ENCODE results near the gene PGR.

DNA sequence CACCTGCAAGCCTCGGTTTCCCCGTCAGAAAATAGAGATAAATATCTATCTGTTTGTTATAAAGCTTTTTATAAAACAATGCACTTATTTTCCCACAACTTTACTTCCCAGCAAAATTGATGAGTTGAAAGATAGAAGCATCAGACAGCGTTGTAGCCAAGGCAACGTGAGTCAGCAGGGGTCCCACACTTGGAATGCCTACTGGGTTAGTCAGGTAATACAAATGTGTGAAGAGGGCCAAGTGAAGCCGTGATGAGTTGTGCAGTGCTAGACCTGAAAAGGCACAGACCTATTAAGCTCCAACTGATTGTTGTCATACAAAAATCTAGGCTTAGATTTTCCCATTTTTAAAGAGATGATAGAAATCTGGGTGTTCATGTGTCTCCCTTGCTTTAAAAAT, 118.7 kb downstream of the PGR start:
- TF ChIP-seq, protein P1, sequence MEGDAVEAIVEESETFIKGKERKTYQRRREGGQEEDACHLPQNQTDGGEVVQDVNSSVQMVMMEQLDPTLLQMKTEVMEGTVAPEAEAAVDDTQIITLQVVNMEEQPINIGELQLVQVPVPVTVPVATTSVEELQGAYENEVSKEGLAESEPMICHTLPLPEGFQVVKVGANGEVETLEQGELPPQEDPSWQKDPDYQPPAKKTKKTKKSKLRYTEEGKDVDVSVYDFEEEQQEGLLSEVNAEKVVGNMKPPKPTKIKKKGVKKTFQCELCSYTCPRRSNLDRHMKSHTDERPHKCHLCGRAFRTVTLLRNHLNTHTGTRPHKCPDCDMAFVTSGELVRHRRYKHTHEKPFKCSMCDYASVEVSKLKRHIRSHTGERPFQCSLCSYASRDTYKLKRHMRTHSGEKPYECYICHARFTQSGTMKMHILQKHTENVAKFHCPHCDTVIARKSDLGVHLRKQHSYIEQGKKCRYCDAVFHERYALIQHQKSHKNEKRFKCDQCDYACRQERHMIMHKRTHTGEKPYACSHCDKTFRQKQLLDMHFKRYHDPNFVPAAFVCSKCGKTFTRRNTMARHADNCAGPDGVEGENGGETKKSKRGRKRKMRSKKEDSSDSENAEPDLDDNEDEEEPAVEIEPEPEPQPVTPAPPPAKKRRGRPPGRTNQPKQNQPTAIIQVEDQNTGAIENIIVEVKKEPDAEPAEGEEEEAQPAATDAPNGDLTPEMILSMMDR (IDR thresholded peaks at IDR 0.05) = no peak
- TF ChIP-seq RCOR1 (IDR thresholded peaks at IDR 0.05; ENCODE audit: low read length) = no peak
- TF ChIP-seq FOXJ3 (CRISPR knock-in tag; IDR thresholded peaks at IDR 0.05) = no peak
- no peak for TF ChIP-seq EZH2phosphoT487 (IDR thresholded peaks at IDR 0.05; ENCODE audit: borderline replicate concordance, low read depth)
- TF ChIP-seq GATA2 (CRISPR knock-in tag; IDR thresholded peaks at IDR 0.05) = no peak
- TF ChIP-seq GABPA (IDR thresholded peaks at IDR 0.05; ENCODE audit: low read depth) = no peak
- TF ChIP-seq, protein P2, sequence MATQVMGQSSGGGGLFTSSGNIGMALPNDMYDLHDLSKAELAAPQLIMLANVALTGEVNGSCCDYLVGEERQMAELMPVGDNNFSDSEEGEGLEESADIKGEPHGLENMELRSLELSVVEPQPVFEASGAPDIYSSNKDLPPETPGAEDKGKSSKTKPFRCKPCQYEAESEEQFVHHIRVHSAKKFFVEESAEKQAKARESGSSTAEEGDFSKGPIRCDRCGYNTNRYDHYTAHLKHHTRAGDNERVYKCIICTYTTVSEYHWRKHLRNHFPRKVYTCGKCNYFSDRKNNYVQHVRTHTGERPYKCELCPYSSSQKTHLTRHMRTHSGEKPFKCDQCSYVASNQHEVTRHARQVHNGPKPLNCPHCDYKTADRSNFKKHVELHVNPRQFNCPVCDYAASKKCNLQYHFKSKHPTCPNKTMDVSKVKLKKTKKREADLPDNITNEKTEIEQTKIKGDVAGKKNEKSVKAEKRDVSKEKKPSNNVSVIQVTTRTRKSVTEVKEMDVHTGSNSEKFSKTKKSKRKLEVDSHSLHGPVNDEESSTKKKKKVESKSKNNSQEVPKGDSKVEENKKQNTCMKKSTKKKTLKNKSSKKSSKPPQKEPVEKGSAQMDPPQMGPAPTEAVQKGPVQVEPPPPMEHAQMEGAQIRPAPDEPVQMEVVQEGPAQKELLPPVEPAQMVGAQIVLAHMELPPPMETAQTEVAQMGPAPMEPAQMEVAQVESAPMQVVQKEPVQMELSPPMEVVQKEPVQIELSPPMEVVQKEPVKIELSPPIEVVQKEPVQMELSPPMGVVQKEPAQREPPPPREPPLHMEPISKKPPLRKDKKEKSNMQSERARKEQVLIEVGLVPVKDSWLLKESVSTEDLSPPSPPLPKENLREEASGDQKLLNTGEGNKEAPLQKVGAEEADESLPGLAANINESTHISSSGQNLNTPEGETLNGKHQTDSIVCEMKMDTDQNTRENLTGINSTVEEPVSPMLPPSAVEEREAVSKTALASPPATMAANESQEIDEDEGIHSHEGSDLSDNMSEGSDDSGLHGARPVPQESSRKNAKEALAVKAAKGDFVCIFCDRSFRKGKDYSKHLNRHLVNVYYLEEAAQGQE (IDR thresholded peaks at IDR 0.05; ENCODE audit: low read depth, low read length) = no peak

Measured in SK-N-SH (cell line).